ENCODE measurements around the gene IFIT3. TPM values are rescaled to one million over a fixed set of nuclear protein-coding genes. Genes with fewer than 3 reads are reported as not detected.
A peak's percentile ranks its signal among the peaks of the same experiment; 100 is the strongest.

Gene IFIT3, protein sequence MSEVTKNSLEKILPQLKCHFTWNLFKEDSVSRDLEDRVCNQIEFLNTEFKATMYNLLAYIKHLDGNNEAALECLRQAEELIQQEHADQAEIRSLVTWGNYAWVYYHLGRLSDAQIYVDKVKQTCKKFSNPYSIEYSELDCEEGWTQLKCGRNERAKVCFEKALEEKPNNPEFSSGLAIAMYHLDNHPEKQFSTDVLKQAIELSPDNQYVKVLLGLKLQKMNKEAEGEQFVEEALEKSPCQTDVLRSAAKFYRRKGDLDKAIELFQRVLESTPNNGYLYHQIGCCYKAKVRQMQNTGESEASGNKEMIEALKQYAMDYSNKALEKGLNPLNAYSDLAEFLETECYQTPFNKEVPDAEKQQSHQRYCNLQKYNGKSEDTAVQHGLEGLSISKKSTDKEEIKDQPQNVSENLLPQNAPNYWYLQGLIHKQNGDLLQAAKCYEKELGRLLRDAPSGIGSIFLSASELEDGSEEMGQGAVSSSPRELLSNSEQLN
- total RNA-seq, result 0.16 TPM in 1 of 2 replicates, not detected in the other
- long read RNA-seq, partial matches to known transcripts, result 0 of 3 reads
- long read RNA-seq, other reads (novel, unspliced or antisense), result 0 of 3 reads

DNA sequence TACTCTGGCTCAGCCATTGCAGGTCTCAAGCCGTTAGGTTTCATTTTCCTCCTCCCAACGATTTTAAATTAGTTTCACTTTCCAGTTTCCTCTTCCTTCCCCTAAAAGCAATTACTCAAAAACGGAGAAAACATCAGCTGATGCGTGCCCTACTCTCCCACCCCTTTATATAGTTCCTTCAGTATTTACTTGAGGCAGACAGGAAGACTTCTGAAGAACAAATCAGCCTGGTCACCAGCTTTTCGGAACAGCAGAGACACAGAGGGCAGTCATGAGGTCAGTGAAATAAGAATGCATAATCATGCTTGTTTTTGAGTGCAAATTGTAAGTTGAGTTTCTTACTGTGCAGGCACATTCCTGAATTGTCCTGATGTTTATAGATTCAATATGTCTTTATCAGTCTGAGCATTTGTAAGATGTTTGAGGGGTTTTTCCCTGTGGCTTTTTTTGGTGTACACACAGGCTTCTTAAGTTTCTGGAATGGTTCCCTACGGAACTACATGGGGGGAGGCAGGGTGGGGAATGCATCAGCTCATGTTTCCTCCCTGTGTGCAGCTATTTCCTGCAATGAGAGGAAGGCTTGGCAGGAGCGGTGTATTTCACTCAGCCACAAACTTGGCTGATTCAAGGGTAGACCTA, at the start of gene IFIT3:
Gene IFIT3 (plus strand): TSS at position 195 of the 639 bp plus-strand sequence. CDS start 77 bp downstream, at position 272.
- no peak for DNase-seq (ENCODE audit: low spot score, unreplicated experiment)
- H3K4me3 Mint-ChIP-seq (ENCODE audit: low read depth), result no peak within 1 kb of the TSS
- H3K36me3 Mint-ChIP-seq (ENCODE audit: insufficient read depth), result no peaks in the 10 kb centered on the region
- peaks cover 21% of the 10 kb centered on the region for H3K4me1 Mint-ChIP-seq (ENCODE audit: low read depth)
- peak within 1 kb of the TSS; percentile 67 for H3K27ac Mint-ChIP-seq
- H3K27me3 Mint-ChIP-seq, result no peaks in the 10 kb centered on the region
- TF ChIP-seq, protein P1, sequence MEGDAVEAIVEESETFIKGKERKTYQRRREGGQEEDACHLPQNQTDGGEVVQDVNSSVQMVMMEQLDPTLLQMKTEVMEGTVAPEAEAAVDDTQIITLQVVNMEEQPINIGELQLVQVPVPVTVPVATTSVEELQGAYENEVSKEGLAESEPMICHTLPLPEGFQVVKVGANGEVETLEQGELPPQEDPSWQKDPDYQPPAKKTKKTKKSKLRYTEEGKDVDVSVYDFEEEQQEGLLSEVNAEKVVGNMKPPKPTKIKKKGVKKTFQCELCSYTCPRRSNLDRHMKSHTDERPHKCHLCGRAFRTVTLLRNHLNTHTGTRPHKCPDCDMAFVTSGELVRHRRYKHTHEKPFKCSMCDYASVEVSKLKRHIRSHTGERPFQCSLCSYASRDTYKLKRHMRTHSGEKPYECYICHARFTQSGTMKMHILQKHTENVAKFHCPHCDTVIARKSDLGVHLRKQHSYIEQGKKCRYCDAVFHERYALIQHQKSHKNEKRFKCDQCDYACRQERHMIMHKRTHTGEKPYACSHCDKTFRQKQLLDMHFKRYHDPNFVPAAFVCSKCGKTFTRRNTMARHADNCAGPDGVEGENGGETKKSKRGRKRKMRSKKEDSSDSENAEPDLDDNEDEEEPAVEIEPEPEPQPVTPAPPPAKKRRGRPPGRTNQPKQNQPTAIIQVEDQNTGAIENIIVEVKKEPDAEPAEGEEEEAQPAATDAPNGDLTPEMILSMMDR (IDR thresholded peaks at IDR 0.05; ENCODE audit: unreplicated experiment), result no peak
- peaks cover 11% of the 10 kb centered on the region for H3K9me3 Mint-ChIP-seq (ENCODE audit: low read depth)

DNA sequence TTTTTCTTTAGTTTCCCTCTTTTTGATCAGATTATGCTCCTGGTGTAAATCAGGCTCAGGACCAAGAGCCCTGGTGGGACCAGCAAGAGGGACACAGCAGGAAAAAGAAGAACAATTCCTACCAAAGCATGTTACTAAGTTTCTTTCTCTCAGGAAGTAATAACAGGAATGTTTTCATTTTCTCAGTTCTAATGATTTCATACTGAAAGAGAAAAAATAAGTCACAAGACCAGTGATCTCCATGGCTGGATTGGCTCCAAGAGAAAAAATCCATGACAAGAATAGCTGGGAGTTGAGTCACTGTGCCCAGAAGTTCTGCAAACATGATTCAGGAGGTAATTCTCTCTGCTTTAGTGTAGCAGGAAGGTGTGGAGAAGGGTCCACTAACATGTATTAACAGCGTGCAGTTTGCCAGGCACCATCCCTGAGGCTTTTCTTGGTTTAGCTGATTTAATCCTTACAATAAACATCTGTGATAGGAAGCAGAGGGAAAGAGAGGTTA, 49.7 kb upstream of the IFIT3 start:
- Mint-ChIP-seq H3K27ac (peak overlapping the region; percentile 85), H3K27me3 (peaks cover 7% of the 10 kb centered on the region), H3K4me3 (ENCODE audit: low read depth) (no peak overlapping the region), H3K9me3 (ENCODE audit: low read depth) (no peaks in the 10 kb centered on the region), H3K36me3 (ENCODE audit: insufficient read depth) (no peaks in the 10 kb centered on the region), H3K4me1 (ENCODE audit: low read depth) (peaks cover 6% of the 10 kb centered on the region)
- TF ChIP-seq, protein P1 (IDR thresholded peaks at IDR 0.05; ENCODE audit: unreplicated experiment), result no peak
- no peak for DNase-seq (ENCODE audit: low spot score, unreplicated experiment)

DNA sequence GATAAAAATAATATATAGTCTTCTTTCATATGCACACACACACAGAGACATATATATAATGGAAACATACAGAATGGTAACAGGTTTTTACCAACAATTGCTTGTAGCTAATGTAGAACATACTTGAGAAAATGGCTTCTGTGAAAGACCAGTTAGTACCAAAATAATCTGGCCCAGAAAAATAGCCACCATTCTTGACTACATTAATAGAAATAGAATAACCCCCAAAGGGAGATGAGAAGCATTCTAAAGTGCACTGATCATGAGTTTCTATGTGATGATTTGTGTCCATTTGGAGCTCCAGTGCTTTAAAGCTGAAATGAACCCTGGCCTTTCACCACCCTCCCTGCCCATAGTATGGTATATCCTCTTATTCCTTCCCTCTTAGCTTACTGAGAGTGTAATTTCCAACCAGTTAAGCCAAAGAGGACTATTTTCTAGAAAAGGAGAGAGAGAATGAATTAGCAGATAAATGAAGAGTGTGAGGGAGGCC, 48.9 kb upstream of the IFIT3 start:
- no peak for DNase-seq (ENCODE audit: low spot score, unreplicated experiment)
- H3K9me3 Mint-ChIP-seq (ENCODE audit: low read depth), result no peaks in the 10 kb centered on the region
- H3K27ac Mint-ChIP-seq, result no peak overlapping the region
- no peak overlapping the region for H3K4me3 Mint-ChIP-seq (ENCODE audit: low read depth)
- no peaks in the 10 kb centered on the region for H3K36me3 Mint-ChIP-seq (ENCODE audit: insufficient read depth)
- H3K4me1 Mint-ChIP-seq (ENCODE audit: low read depth), result peaks cover 12% of the 10 kb centered on the region
- H3K27me3 Mint-ChIP-seq, result peaks cover 4% of the 10 kb centered on the region
- TF ChIP-seq, protein P1 (IDR thresholded peaks at IDR 0.05; ENCODE audit: unreplicated experiment), result no peak

DNA sequence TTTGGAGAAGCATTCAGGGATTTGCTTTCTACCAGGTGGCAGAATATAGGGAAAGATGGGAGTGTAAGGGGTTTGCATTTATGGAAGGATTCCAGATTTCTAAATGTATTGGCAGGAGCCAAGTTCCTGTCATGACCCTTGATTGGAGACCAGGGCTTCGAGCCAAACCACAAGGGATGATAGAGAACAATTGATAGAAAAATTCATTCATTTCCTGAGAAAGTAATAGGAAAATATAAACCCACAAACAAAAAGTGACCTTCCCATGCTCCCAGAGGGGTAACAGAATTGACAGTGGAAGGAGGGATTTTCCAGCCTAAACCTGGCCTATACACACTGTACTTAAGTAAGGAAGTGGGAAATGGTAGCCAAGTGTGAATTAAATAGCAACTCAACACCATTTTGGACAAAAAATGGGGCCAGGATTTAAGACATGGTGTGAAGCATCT, 48.4 kb upstream of the IFIT3 start:
- no peak overlapping the region for H3K27ac Mint-ChIP-seq
- DNase-seq (ENCODE audit: low spot score, unreplicated experiment), result no peak
- H3K36me3 Mint-ChIP-seq (ENCODE audit: insufficient read depth), result no peaks in the 10 kb centered on the region
- H3K9me3 Mint-ChIP-seq (ENCODE audit: low read depth), result no peaks in the 10 kb centered on the region
- peaks cover 4% of the 10 kb centered on the region for H3K27me3 Mint-ChIP-seq
- TF ChIP-seq, protein P1 (IDR thresholded peaks at IDR 0.05; ENCODE audit: unreplicated experiment), result no peak
- H3K4me1 Mint-ChIP-seq (ENCODE audit: low read depth), result peaks cover 14% of the 10 kb centered on the region
- H3K4me3 Mint-ChIP-seq (ENCODE audit: low read depth), result no peak overlapping the region

DNA sequence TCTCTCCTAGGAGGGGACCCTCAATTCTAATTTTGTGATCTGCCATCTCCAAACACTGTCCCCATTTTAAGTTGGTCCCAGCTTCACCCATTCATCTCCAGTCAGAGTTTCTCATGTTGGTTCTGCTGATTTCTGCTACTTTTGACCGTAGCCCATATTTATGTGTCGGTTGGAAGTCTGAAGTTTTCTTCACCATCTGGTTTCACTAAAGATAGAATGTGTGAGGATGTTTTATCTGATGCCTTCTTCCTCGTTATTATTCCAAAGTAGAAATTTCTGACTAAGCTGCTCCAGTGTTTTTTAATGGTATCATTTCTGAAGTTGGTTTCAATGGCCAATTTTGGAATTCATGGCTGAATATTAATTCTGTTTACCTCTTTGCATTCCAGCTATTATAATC, 47.3 kb upstream of the IFIT3 start:
- Mint-ChIP-seq H3K36me3 (ENCODE audit: insufficient read depth) (no peaks in the 10 kb centered on the region), H3K4me1 (ENCODE audit: low read depth) (peaks cover 14% of the 10 kb centered on the region)
- no peak for DNase-seq (ENCODE audit: low spot score, unreplicated experiment)

More for the DNA sequence above, 47.3 kb upstream of the IFIT3 start:
- TF ChIP-seq, protein P1 (IDR thresholded peaks at IDR 0.05; ENCODE audit: unreplicated experiment), result no peak
- H3K27ac Mint-ChIP-seq, result no peak overlapping the region
- H3K9me3 Mint-ChIP-seq (ENCODE audit: low read depth), result no peaks in the 10 kb centered on the region
- peaks cover under 1% of the 10 kb centered on the region for H3K27me3 Mint-ChIP-seq
- H3K4me3 Mint-ChIP-seq (ENCODE audit: low read depth), result no peak overlapping the region
